ENCODE measurements around the gene PTPRS.

- TF ChIP-seq, protein P1, sequence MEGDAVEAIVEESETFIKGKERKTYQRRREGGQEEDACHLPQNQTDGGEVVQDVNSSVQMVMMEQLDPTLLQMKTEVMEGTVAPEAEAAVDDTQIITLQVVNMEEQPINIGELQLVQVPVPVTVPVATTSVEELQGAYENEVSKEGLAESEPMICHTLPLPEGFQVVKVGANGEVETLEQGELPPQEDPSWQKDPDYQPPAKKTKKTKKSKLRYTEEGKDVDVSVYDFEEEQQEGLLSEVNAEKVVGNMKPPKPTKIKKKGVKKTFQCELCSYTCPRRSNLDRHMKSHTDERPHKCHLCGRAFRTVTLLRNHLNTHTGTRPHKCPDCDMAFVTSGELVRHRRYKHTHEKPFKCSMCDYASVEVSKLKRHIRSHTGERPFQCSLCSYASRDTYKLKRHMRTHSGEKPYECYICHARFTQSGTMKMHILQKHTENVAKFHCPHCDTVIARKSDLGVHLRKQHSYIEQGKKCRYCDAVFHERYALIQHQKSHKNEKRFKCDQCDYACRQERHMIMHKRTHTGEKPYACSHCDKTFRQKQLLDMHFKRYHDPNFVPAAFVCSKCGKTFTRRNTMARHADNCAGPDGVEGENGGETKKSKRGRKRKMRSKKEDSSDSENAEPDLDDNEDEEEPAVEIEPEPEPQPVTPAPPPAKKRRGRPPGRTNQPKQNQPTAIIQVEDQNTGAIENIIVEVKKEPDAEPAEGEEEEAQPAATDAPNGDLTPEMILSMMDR (IDR thresholded peaks at IDR 0.05; ENCODE audit: extremely low read depth in 1 of 2, insufficient read depth in 1 of 2, low read depth in 1 of 2, low read length in 2 of 2), result no peak
- TF ChIP-seq, protein P2, sequence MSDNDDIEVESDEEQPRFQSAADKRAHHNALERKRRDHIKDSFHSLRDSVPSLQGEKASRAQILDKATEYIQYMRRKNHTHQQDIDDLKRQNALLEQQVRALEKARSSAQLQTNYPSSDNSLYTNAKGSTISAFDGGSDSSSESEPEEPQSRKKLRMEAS (IDR thresholded peaks at IDR 0.05; ENCODE audit: insufficient read depth, insufficient read length), result no peak
- no peak for TF ChIP-seq POLR2A (IDR thresholded peaks at IDR 0.05; ENCODE audit: low read depth, low read length)
- no peak for TF ChIP-seq EZH2 (IDR thresholded peaks at IDR 0.05; ENCODE audit: borderline replicate concordance, low read depth, low read length, severe bottlenecking)
Observed at GRCh38 chr19:5324947-5325346, 15.7 kb downstream of the PTPRS start.

Data from endothelial cell of umbilical vein (primary cell).